GM15510 (cell line): ENCODE measurements around the gene YTHDC2.

Experiments
- POLR2A ChIP-seq: IDR thresholded peaks from 3 replicates; pipeline ENCODE4 v1.6.1; 2011; ENCODE audit warnings: borderline replicate concordance; ENCODE audit not compliant: insufficient read length; ENCODE audit errors: extremely low read depth

YTHDC2 gene

GRCh38 chr5:113617191-113617796 lies 103.8 kb downstream of the YTHDC2 start:
- no peak for TF ChIP-seq POLR2A

- TF ChIP-seq POLR2A, result no peak
Observed at GRCh38 chr5:113632996-113633395, 119.5 kb downstream of the YTHDC2 start.

- TF ChIP-seq POLR2A, result no peak
Observed at GRCh38 chr5:113634957-113635356, 121.5 kb downstream of the YTHDC2 start.

- TF ChIP-seq POLR2A, result no peak
Observed at GRCh38 chr5:113641715-113642114, 128.2 kb downstream of the YTHDC2 start.
